Transverse colon (tissue), 4 donors: ENCODE results near the gene SMIM17. TPM values are rescaled to one million over a fixed set of nuclear protein-coding genes. Genes with fewer than 3 reads are reported as not detected.

Experiments
- DNase-seq: peaks from one replicate; pipeline ENCODE4 v3.0.0-alpha.2; 2019
- H3K27ac ChIP-seq, 4 donors: fragments of 200-600 bp; sonication (generic); 2 replicates each; pipeline ENCODE4 v1.5.1; 2016 to 2018; ENCODE audit warnings: inconsistent platforms in 4 of 4
- H3K27me3 ChIP-seq: fragments of 200-600 bp; sonication (generic); 2 replicates; pipeline ENCODE4 v1.5.1; 2017; ENCODE audit warnings: inconsistent platforms
- H3K36me3 ChIP-seq, 4 donors: fragments of 200-600 bp; sonication (generic); 2 replicates each; pipeline ENCODE4 v1.5.1; 2017 to 2019; ENCODE audit warnings: inconsistent platforms in 4 of 4
- H3K4me1 ChIP-seq, 4 donors: fragments of 200-600 bp; sonication (generic); 2 replicates each; pipeline ENCODE4 v1.5.1; 2017 to 2020; ENCODE audit warnings: inconsistent platforms in 4 of 4
- H3K4me3 ChIP-seq, 4 donors: fragments of 200-600 bp; sonication (generic); 1 replicate in 1 of 4; 2 replicates in 3 of 4; pipeline versions ENCODE4 v1.5.1 to v1.6.1; 2017 to 2019; ENCODE audit warnings: inconsistent platforms in 4 of 4
- H3K9me3 ChIP-seq, 2 donors: fragments of 200-600 bp; sonication (generic); 2 replicates each; pipeline ENCODE4 v1.5.1; 2017 to 2019; ENCODE audit warnings: inconsistent platforms in 2 of 2
- EP300 ChIP-seq: sonication (generic); formaldehyde crosslinking; IDR thresholded peaks from one replicate; pipeline ENCODE4 v1.6.1; 2017; ENCODE audit warnings: antibody characterized with exemption, low read depth
- POLR2A ChIP-seq: fragments of 450-650 bp; IDR thresholded peaks from one replicate; pipeline ENCODE4 v1.6.1; 2016; ENCODE audit warnings: antibody characterized with exemption, mild to moderate bottlenecking, moderate library complexity
- POLR2AphosphoS5 ChIP-seq, 3 donors: sonication (generic); formaldehyde crosslinking; IDR thresholded peaks; one replicate each; pipeline ENCODE4 v1.6.1; 2016; ENCODE audit warnings: antibody characterized with exemption in 3 of 3
- WGBS, 2 donors: methylation state at CpG; one replicate each; pipeline ENCODE4 v1.1.5; 2018; ENCODE audit warnings: low coverage in 1 of 2; 5-methylcytosine and 5-hydroxymethylcytosine counted together
- in situ Hi-C, 4 donors: fragments of 200-750 bp; cut with MboI; loops; one replicate each; pipeline versions ENCODE4 v1.15.0 to v1.15.1; 2017; ENCODE audit warnings: low sequenced_read_pairs in 3 of 4, low pct_ligation_motif_present in 1 of 4, low pct_unique_long_range_greater_than_20kb in 1 of 4
- intact Hi-C: fragments of 100-400 bp; cut with DNase I; formaldehyde crosslinking; loops from one replicate; pipeline ENCODE4 v1.15.1; 2023; ENCODE audit warnings: low total_unique reads
- total RNA-seq, 4 donors: library from RNA; depleted of rRNA; stranded (reverse); fragments of >200 nt; gene quantifications; one replicate each; pipeline ENCODE4 v1.1.0, GENCODE V29; 2016
- TF ChIP-seq, protein P1 (sequence below), 5 experiments: fragments of 200-600 bp in 3 of 5; fragments of 450-650 bp in 2 of 5; sonication (generic) in 3 of 5; IDR thresholded peaks; 1 replicate in 2 of 5; 2 replicates in 3 of 5; pipeline ENCODE4 v1.5.1; 2016 to 2017; ENCODE audit warnings: antibody characterized with exemption in 5 of 5, inconsistent platforms in 3 of 5, mild to moderate bottlenecking in 2 of 5, moderate library complexity in 1 of 5

Gene SMIM17
- total RNA-seq = not detected

DNA sequence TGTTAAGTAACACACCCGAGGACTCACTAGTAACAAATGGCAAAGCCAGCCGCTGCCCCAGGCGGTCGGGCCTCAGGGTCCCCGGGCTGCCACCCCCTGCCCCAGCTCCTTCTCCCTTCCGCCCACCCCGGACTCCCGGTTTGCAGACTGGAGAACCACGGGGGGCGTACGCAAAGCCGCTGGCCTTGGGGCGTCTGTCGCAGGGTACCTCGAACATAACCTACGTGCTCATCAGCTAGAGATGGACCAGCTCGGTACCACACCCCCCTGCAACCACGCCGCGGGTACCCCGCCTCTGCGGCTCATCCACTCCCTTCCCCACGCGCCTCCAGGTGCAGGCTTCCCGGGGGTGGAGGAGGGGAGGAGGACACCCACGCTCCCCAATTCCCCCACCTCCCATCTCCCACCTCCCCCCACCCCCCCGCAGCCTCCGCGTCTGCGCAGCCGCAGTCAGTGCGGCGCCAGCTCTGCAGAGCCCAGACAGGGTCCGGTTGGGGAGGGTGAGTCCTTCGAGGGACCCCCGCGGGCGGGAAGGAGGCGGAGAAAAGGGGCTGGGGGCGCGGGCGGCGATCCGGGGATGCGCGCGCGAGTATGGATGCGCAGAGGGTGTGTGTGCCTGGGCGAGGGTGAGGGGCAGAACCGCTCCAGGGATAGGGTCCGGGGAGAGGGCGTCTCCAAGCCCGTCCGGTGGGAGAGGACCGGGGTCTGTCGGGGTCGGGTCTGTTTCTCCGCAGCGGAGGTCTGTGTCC lies at the start of gene SMIM17:
SMIM17 (plus strand) TSS at position 449 of the 749 bp plus-strand sequence. CDS start 2,509 bp downstream, outside the sequence.
- Histone ChIP-seq H3K4me1 (no peaks in the 10 kb centered on the region), H3K4me3 (no peak within 1 kb of the TSS), H3K27ac (no peak within 1 kb of the TSS), H3K9me3 (peaks cover 10 to 20% of the 10 kb centered on the region in 2 donors), H3K36me3 (no peaks in the 10 kb centered on the region), H3K27me3 (peaks cover 13% of the 10 kb centered on the region)
- no peak for DNase-seq
- in situ Hi-C loops = no loop called here
- WGBS, 2 donors = 44 to 47% methylated on average over 25 to 45 of the region's 60 CpGs
- TF ChIP-seq POLR2A (no peak), EP300 (no peak), POLR2AphosphoS5 (IDR thresholded peaks at IDR 0.05) (no peak)
- TF ChIP-seq, protein P1, sequence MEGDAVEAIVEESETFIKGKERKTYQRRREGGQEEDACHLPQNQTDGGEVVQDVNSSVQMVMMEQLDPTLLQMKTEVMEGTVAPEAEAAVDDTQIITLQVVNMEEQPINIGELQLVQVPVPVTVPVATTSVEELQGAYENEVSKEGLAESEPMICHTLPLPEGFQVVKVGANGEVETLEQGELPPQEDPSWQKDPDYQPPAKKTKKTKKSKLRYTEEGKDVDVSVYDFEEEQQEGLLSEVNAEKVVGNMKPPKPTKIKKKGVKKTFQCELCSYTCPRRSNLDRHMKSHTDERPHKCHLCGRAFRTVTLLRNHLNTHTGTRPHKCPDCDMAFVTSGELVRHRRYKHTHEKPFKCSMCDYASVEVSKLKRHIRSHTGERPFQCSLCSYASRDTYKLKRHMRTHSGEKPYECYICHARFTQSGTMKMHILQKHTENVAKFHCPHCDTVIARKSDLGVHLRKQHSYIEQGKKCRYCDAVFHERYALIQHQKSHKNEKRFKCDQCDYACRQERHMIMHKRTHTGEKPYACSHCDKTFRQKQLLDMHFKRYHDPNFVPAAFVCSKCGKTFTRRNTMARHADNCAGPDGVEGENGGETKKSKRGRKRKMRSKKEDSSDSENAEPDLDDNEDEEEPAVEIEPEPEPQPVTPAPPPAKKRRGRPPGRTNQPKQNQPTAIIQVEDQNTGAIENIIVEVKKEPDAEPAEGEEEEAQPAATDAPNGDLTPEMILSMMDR (IDR thresholded peaks at IDR 0.05) = no peak
- intact Hi-C loops = no loop called here

DNA sequence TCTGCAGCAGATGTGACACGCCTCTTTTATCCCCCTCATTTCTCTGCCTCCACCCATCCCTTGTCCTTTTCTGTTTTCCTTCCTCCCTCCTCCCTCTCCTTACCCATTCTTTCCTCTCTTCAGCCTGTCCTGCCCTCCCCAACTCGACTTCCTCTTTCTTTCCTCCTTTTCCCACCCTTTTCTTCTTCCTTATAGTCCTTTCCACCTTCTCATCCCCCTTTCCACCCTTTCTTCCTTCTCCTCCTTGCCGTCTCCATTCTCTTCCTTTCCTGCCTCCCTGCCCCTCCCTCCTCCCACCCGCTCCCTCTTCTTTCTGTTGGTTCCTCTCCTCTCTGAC lies 48.5 kb upstream of the SMIM17 start:
- Histone ChIP-seq H3K36me3 (peaks cover 0 to 6% (median 0%) of the 10 kb centered on the region in 4 donors), H3K27ac (no peak overlapping the region), H3K4me3 (peak overlapping the region in 2 of 4 donors; percentile 84 to 93), H3K27me3 (no peaks in the 10 kb centered on the region), H3K4me1 (peaks cover 0 to 11% (median 8%) of the 10 kb centered on the region in 4 donors), H3K9me3 (no peaks in the 10 kb centered on the region)
- in situ Hi-C loops = no loop called here
- intact Hi-C loops = no loop called here
- TF ChIP-seq, protein P1 (IDR thresholded peaks at IDR 0.05) = no peak
- TF ChIP-seq POLR2AphosphoS5 (IDR thresholded peaks at IDR 0.05) = no peak
- TF ChIP-seq EP300 = no peak
- no peak for TF ChIP-seq POLR2A
- DNase-seq = no peak
- WGBS, 2 donors = 62 to 65% methylated on average over 4 of the region's 4 CpGs

DNA sequence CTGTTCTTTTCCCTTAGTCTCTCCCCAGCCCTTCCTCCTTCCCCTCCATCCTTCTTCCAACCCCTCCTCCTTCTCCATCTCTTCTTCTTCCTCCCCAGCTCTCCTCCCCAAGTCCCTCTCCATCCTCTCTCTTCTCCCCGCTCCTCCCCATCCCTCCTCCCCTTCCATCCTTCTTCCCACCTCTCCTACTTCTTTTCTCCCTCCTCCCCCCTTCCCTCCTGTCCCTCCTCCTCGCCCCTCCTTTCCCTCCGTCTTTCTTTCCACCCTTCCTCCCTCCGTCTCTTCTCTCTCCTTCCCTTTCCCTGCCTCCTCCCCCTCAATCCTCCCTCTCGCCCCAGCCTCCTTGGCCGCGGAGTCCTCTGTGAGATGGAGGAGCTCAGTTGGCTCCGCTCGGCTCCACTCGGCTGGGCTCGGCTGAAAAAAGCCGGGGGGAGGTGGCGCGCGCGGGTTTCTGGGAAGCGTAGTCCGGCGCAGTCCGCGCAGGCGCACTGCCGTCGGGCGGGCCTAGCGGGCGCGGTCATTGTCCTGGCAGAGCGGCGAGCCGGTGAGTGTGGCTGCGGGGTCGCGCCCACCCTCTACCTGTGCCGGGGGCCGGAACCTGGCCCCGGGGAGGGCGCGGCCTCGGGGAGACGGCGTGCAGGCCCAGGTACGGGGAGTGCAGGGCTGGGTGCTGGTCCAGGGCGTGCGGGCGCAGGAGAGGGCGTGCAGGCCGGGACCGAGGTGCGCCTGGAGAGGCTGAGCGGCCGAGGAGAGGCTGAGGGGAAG lies 48.0 kb upstream of the SMIM17 start, which contains the start of gene ZNF71:
ZNF71 (plus strand) TSS at position 520 of the 765 bp plus-strand sequence. CDS start 6,257 bp downstream, outside the sequence.
- in situ Hi-C loops = no loop called here
- DNase-seq = peak; percentile 91
- peak within 1 kb of the TSS; percentile 59 to 80 (median 76) for H3K27ac ChIP-seq
- TF ChIP-seq POLR2AphosphoS5 (IDR thresholded peaks at IDR 0.05) = peak in 1 of 3 donors; percentile 4
- no peak for TF ChIP-seq EP300
- TF ChIP-seq POLR2A = no peak
- TF ChIP-seq, protein P1 (IDR thresholded peaks at IDR 0.05) = no peak
- H3K27me3 ChIP-seq = no peaks in the 10 kb centered on the region
- H3K4me3 ChIP-seq = peak within 1 kb of the TSS; percentile 82 to 93 (median 88)
- intact Hi-C loops = no loop called here
- peaks cover 0 to 6% (median 0%) of the 10 kb centered on the region in 4 donors for H3K36me3 ChIP-seq
- WGBS, 2 donors = 1% methylated on average over 27 of the region's 52 CpGs; no CpG with 5 or more reads in 1 of the 2 donors
- peaks cover 0 to 11% (median 8%) of the 10 kb centered on the region in 4 donors for H3K4me1 ChIP-seq
- H3K9me3 ChIP-seq = no peaks in the 10 kb centered on the region

DNA sequence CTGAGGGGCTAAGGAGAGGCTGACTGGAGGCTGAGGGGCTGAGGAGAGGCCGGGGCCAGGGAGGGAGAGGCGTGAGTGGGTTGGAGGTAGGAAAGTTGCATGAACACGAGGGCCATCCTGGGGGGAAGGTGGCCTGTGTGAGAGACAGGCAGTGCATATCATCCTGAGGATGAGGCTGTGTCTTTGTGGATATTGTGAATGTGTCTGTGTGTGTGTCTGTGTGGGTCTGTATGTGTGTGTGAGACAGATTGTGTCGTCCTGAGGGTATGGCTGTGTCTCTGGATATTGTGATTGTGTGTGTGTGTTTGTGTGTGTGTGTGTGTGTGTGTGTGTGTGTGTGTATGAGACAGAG lies 47.4 kb upstream of the SMIM17 start:
- H3K36me3 ChIP-seq = peaks cover 0 to 6% (median 0%) of the 10 kb centered on the region in 4 donors
- DNase-seq = no peak
- 3% methylated on average over 4 of the region's 4 CpGs for WGBS, 2 donors
- H3K9me3 ChIP-seq = no peaks in the 10 kb centered on the region
- no peaks in the 10 kb centered on the region for H3K27me3 ChIP-seq
- peak overlapping the region; percentile 82 to 93 (median 88) for H3K4me3 ChIP-seq
- peak overlapping the region; percentile 59 to 80 (median 76) for H3K27ac ChIP-seq
- TF ChIP-seq POLR2AphosphoS5 (IDR thresholded peaks at IDR 0.05) = no peak
- H3K4me1 ChIP-seq = peaks cover 0 to 11% (median 8%) of the 10 kb centered on the region in 4 donors
- in situ Hi-C loops = no loop called here
- intact Hi-C loops = no loop called here
